WI38 (cell line): ENCODE data around the gene CSKMT.

ENCODE experiments used
- H3K4me3 ChIP-seq: 2 replicates; pipeline ENCODE4 v1.5.1; 2011; ENCODE audit warnings: low read depth, mild to moderate bottlenecking, control low read depth, low read length
- CTCF ChIP-seq: IDR thresholded peaks from 2 replicates; pipeline ENCODE4 v1.5.1; 2012; ENCODE audit warnings: low read depth, mild to moderate bottlenecking, control low read depth, low read length

Gene CSKMT

GRCh38 chr11:62708392-62708791 is 43.3 kb downstream of the CSKMT start:
- peak overlapping the region; percentile 60; the same call in 1 of the 2 replicates for H3K4me3 ChIP-seq
- no peak for TF ChIP-seq CTCF

GRCh38 chr11:62708793-62709192 is 43.7 kb downstream of the CSKMT start:
- no peak for TF ChIP-seq CTCF
- H3K4me3 ChIP-seq: peak overlapping the region; percentile 60

GRCh38 chr11:62709247-62710000 is 44.3 kb downstream of the CSKMT start:
- peak overlapping the region; percentile 60 for H3K4me3 ChIP-seq
- no peak for TF ChIP-seq CTCF

GRCh38 chr11:62710001-62710345 is 44.9 kb downstream of the CSKMT start:
- TF ChIP-seq CTCF: no peak
- H3K4me3 ChIP-seq: peak overlapping the region; percentile 60

- no peak for TF ChIP-seq CTCF
- H3K4me3 ChIP-seq: no peak overlapping the region
Measured at GRCh38 chr11:62712276-62712812, 47.2 kb downstream of the CSKMT start.

GRCh38 chr11:62712861-62713260 is 47.7 kb downstream of the CSKMT start:
- no peak overlapping the region for H3K4me3 ChIP-seq
- TF ChIP-seq CTCF: no peak

- no peak for TF ChIP-seq CTCF
- no peak overlapping the region for H3K4me3 ChIP-seq
Measured at GRCh38 chr11:62713343-62713742, 48.2 kb downstream of the CSKMT start.
